ENCODE results near the gene TCF19. TPM values are rescaled to one million over a fixed set of nuclear protein-coding genes. Genes with fewer than 3 reads are reported as not detected.

The TCF19 gene
- total RNA-seq, 1 experiment from 2014 or later: 15.0 TPM

DNA sequence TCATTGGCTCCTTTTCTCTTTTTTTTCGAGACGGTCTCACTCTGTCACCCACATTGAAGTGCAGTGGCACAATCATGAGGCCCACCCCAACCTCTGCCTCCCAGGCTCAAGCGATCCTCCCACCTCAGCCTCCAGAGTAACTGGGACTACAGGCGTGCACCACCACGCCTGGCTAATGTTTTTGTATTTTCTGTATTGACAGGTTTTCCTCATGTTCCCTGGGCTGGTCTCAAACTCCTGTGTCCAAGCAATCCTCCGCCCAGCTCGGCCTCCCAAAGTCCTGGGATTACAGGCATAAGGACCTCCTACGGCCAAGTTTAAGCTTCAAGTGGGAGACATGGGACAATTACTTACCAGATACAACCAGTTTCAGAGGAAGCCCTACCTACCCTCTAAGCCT, 21.5 kb downstream of the TCF19 start:
- H3K27ac Mint-ChIP-seq: no peak overlapping the region
- DNase-seq: no peak
- no peak overlapping the region for H2BK15ac ChIP-seq (ENCODE audit: low read depth, low read length)
- H3K14ac ChIP-seq (ENCODE audit: insufficient read depth, low read length): no peak overlapping the region
- H4K8ac ChIP-seq (replicated peaks; ENCODE audit: insufficient read length, low read depth, low read length): no peak overlapping the region
- no peak overlapping the region for H2BK120ac ChIP-seq (ENCODE audit: low read depth, low read length, poor library complexity, severe bottlenecking)
- peaks cover 31 to 41% of the 10 kb centered on the region in 2 experiments for H3K4me1 Mint-ChIP-seq
- H3K27me3 Mint-ChIP-seq (ENCODE audit: low read depth): 0 out of 2 replicates have a peak, but pooled peaks cover 1% of the 10 kb centered on the region
- H3K27ac ChIP-seq (ENCODE audit: insufficient read length, low read depth, low read length): no peak overlapping the region
- no CpG with 5 or more reads among the region's 8 CpGs for WGBS (ENCODE audit: extremely low coverage, insufficient read length, low lambda C conversion rate)
- no peak overlapping the region for H2AFZ ChIP-seq (ENCODE audit: low read length)
- no peak overlapping the region for H3K4me2 ChIP-seq (ENCODE audit: insufficient read depth, insufficient read length, low read length)
- no peak overlapping the region for H3K9ac ChIP-seq (ENCODE audit: extremely low read depth, insufficient read length, low read length)
- H2BK12ac ChIP-seq (ENCODE audit: insufficient read length, low read depth, low read length): no peak overlapping the region
- TF ChIP-seq, protein P1, sequence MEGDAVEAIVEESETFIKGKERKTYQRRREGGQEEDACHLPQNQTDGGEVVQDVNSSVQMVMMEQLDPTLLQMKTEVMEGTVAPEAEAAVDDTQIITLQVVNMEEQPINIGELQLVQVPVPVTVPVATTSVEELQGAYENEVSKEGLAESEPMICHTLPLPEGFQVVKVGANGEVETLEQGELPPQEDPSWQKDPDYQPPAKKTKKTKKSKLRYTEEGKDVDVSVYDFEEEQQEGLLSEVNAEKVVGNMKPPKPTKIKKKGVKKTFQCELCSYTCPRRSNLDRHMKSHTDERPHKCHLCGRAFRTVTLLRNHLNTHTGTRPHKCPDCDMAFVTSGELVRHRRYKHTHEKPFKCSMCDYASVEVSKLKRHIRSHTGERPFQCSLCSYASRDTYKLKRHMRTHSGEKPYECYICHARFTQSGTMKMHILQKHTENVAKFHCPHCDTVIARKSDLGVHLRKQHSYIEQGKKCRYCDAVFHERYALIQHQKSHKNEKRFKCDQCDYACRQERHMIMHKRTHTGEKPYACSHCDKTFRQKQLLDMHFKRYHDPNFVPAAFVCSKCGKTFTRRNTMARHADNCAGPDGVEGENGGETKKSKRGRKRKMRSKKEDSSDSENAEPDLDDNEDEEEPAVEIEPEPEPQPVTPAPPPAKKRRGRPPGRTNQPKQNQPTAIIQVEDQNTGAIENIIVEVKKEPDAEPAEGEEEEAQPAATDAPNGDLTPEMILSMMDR (conservative IDR thresholded peaks at IDR 0.05): no peak
- H3K79me2 ChIP-seq (ENCODE audit: insufficient read depth, low read length): no peaks in the 10 kb centered on the region; the same call in 1 of the 2 replicates
- H3K23me2 ChIP-seq (ENCODE audit: insufficient read length, low read depth, low read length, poor library complexity, severe bottlenecking): no peaks in the 10 kb centered on the region
- no peaks in the 10 kb centered on the region for H3K27me3 ChIP-seq (ENCODE audit: insufficient read depth, low read length)
- H3K4me3 Mint-ChIP-seq: no peak overlapping the region
- no peak overlapping the region for H3K18ac ChIP-seq (ENCODE audit: insufficient read length, low read depth, low read length)
- H3K4ac ChIP-seq (ENCODE audit: low read depth, low read length): no peak overlapping the region
- no peaks in the 10 kb centered on the region for H3K9me3 ChIP-seq (ENCODE audit: control insufficient read depth, low read depth, low read length)
- H3K79me1 ChIP-seq (ENCODE audit: insufficient read depth, low read depth, low read length, poor library complexity, severe bottlenecking): no peaks in the 10 kb centered on the region
- no peaks in the 10 kb centered on the region for H4K20me1 ChIP-seq (ENCODE audit: control insufficient read depth, insufficient read depth, insufficient read length)
- no peak overlapping the region for H2BK20ac ChIP-seq (ENCODE audit: low read depth, low read length, poor library complexity, severe bottlenecking)
- H4K91ac ChIP-seq (ENCODE audit: insufficient read length, low read depth, low read length): no peak overlapping the region
- H2BK5ac ChIP-seq (ENCODE audit: insufficient read length, low read length): no peak overlapping the region
- no peak overlapping the region for H3K56ac ChIP-seq (ENCODE audit: insufficient read length, low read depth, low read length)
- H4K5ac ChIP-seq (ENCODE audit: insufficient read length, low read depth, low read length): no peak overlapping the region
- H3K23ac ChIP-seq (ENCODE audit: insufficient read length, low read depth, low read length): no peak overlapping the region
- H3T11ph ChIP-seq (ENCODE audit: low read length): no peak overlapping the region
- H2AK5ac ChIP-seq (ENCODE audit: insufficient read length, low read length): no peak overlapping the region
- H3K4me1 ChIP-seq (ENCODE audit: insufficient read depth, low read length): peaks cover 2% of the 10 kb centered on the region; the same call in 1 of the 2 replicates
- H3K36me3 Mint-ChIP-seq (ENCODE audit: insufficient read depth in 1 of 3, low read depth in 3 of 3): peaks cover 0 to 6% (median 4%) of the 10 kb centered on the region in 3 experiments; a peak in 4 of 7 replicates
- no peaks in the 10 kb centered on the region for H3K9me3 Mint-ChIP-seq

Measured in H9 (cell line).